K562 (cell line): ENCODE results near the gene SCARB2. TPM values are rescaled to one million over a fixed set of nuclear protein-coding genes. Genes with fewer than 3 reads are reported as not detected.

Source experiments
- ATAC-seq: fragments of 200-7000 bp; cut with Tn5 transposase; 3 replicates; pipeline ENCODE4 v1.9.1; 2020; ENCODE audit warnings: moderate library complexity
- BruUV-seq: library from RNA; stranded (reverse); fragments of 400-500 nt; replicated peaks from 2 replicates; lab custom pipeline; 2021; lab: Mats Ljungman, UMichigan
- CTCF ChIA-PET: fragments of 300-600 bp; formaldehyde crosslinking; extraction: SDS; loops from one replicate; lab custom pipeline; 2021; ENCODE audit warnings: low intra/inter-chr PET ratio; lab: Yijun Ruan, JAX
- POLR2A ChIA-PET: fragments of 300-600, 350-650 bp; sonication (Branson Sonifier 250); formaldehyde crosslinking; extraction: SDS; loops from one replicate; lab custom pipeline; 2021; ENCODE audit warnings: antibody characterized with exemption, inconsistent platforms; lab: Yijun Ruan, JAX
- DNase-seq, 4 experiments: peaks; one replicate each; pipeline versions ENCODE4 v3.0.0 to v3.0.0-alpha.2; 2011 to 2018; ENCODE audit warnings: low spot score in 3 of 4, mixed read lengths in 3 of 4; ENCODE audit errors: extremely low read depth in 1 of 4
- FAIRE-seq: peaks from 2 replicates; lab custom pipeline; 2011; peaks lifted over from hg19 to GRCh38; lab: Jason Lieb, UNC
- H2AFZ ChIP-seq: 2 replicates; pipeline ENCODE4 v1.6.0; 2011; ENCODE audit warnings: low read depth, low read length, control low read depth, inconsistent platforms
- H3K27ac ChIP-seq: fragments of 200-600 bp; 3 replicates; pipeline ENCODE4 v1.8.0; 2011; ENCODE audit warnings: low read depth, mild to moderate bottlenecking, control low read depth, inconsistent platforms, low read length, moderate library complexity, mixed read lengths; ENCODE audit errors: extremely low read depth
- H3K27me3 ChIP-seq, 2 experiments: fragments of 300-600 bp in 1 of 2; 2 replicates in 1 of 2; 3 replicates in 1 of 2; pipeline versions ENCODE4 v1.6.0 to v1.8.0; 2011; ENCODE audit warnings: inconsistent platforms in 2 of 2, low read length in 2 of 2, mild to moderate bottlenecking in 1 of 2, mixed read lengths in 1 of 2, moderate library complexity in 1 of 2; ENCODE audit not compliant: control insufficient read depth in 2 of 2, insufficient read depth in 2 of 2
- H3K36me3 ChIP-seq: fragments of 300-600 bp; 3 replicates; pipeline ENCODE4 v1.8.0; 2011; ENCODE audit warnings: mild to moderate bottlenecking, low read length, inconsistent platforms; ENCODE audit not compliant: control insufficient read depth, insufficient read depth
- H3K4me1 ChIP-seq, 2 experiments: fragments of 200-600 bp in 1 of 2; replicated peaks in 1 of 2; 2 replicates in 1 of 2; 3 replicates in 1 of 2; pipeline versions ENCODE4 v1.5.1 to v1.8.0; 2011; ENCODE audit warnings: inconsistent platforms in 2 of 2, low read length in 2 of 2, mild to moderate bottlenecking in 1 of 2, mixed read lengths in 1 of 2, moderate library complexity in 1 of 2; ENCODE audit not compliant: control insufficient read depth in 2 of 2, insufficient read depth in 2 of 2
- H3K4me2 ChIP-seq: 2 replicates; pipeline ENCODE4 v1.6.1; 2011; ENCODE audit warnings: low read length, control low read depth, inconsistent platforms, mixed read lengths; ENCODE audit not compliant: insufficient read depth
- H3K4me3 ChIP-seq: fragments of 200-600 bp; sonication (generic), shearing (Covaris generic); 2 replicates; pipeline ENCODE4 v1.5.1; 2016; ENCODE audit warnings: control low read depth, inconsistent platforms
- H3K79me2 ChIP-seq: fragments of 200-600 bp; 3 replicates; pipeline ENCODE4 v1.8.0; 2011; ENCODE audit warnings: low read length, inconsistent platforms; ENCODE audit not compliant: control insufficient read depth, insufficient read depth
- H3K9ac ChIP-seq, 2 experiments: 2 replicates each; pipeline versions ENCODE4 v1.6.0 to v1.6.1; 2011; ENCODE audit warnings: low read depth in 2 of 2, low read length in 2 of 2, control low read depth in 1 of 2, inconsistent platforms in 1 of 2, mild to moderate bottlenecking in 1 of 2, mixed read lengths in 1 of 2; ENCODE audit not compliant: insufficient read depth in 1 of 2
- H3K9me1 ChIP-seq: one replicate; pipeline ENCODE4 v1.6.0; 2011; ENCODE audit warnings: inconsistent platforms, mild to moderate bottlenecking, low read length, moderate library complexity; ENCODE audit not compliant: control insufficient read depth, insufficient read depth
- H3K9me3 ChIP-seq: replicated peaks from 2 replicates; pipeline ENCODE4 v1.5.1; 2011; ENCODE audit warnings: low read depth, low read length, inconsistent platforms; ENCODE audit not compliant: control insufficient read depth, insufficient read depth
- H4K20me1 ChIP-seq: replicated peaks from 2 replicates; pipeline ENCODE4 v1.6.1; 2011; ENCODE audit warnings: low read length, inconsistent platforms, mixed read lengths; ENCODE audit not compliant: control insufficient read depth, insufficient read depth
- C11orf30 ChIP-seq: fragments of 450-650 bp; IDR thresholded peaks from 2 replicates; pipeline ENCODE4 v1.6.1; 2016; ENCODE audit warnings: low read depth, mild to moderate bottlenecking
- CBFB ChIP-seq: sonication (generic); formaldehyde crosslinking; IDR thresholded peaks from 2 replicates; pipeline ENCODE4 v1.4.0; 2020; ENCODE audit warnings: mild to moderate bottlenecking, missing genetic modification reagents
- FOXK2 ChIP-seq, 2 experiments: fragments of 450-650 bp; IDR thresholded peaks in 1 of 2; conservative IDR thresholded peaks in 1 of 2; 2 replicates each; pipeline ENCODE4 v1.6.1; 2016; ENCODE audit warnings: low read depth in 2 of 2, mild to moderate bottlenecking in 1 of 2
- MAFG ChIP-seq: fragments of 450-650 bp; conservative IDR thresholded peaks from 2 replicates; pipeline ENCODE4 v1.6.1; 2016; ENCODE audit warnings: missing genetic modification characterization, missing compliant biosample characterization
- MBD1 ChIP-seq: fragments of 250-450 bp; sonication (Bioruptor Pico); IDR thresholded peaks from 2 replicates; pipeline ENCODE4 v1.8.0; 2022; ENCODE audit warnings: inconsistent platforms
- RUNX1 ChIP-seq: sonication (generic); IDR thresholded peaks from 2 replicates; pipeline ENCODE4 v1.6.1; 2016; ENCODE audit warnings: antibody characterized with exemption, low read depth
- SRSF1 ChIP-seq: fragments of 200-400 bp; formaldehyde crosslinking; IDR thresholded peaks from 2 replicates; pipeline ENCODE4 v1.6.1; 2017; ENCODE audit warnings: mild to moderate bottlenecking, low read depth, low read length, moderate library complexity
- TEAD4 ChIP-seq, 2 experiments: sonication (generic) in 1 of 2; formaldehyde crosslinking in 1 of 2; IDR thresholded peaks; 2 replicates each; pipeline versions ENCODE4 v1.6.1 to v1.8.0; 2012 to 2022; ENCODE audit warnings: borderline replicate concordance in 1 of 2, inconsistent platforms in 1 of 2, low read length in 1 of 2, mild to moderate bottlenecking in 1 of 2, missing genetic modification reagents in 1 of 2
- TRIM24 ChIP-seq, 2 experiments: fragments of 450-650 bp; IDR thresholded peaks; 2 replicates each; pipeline ENCODE4 v1.6.1; 2016
- ZNF316 ChIP-seq: fragments of 450-650 bp; IDR thresholded peaks from 2 replicates; pipeline ENCODE4 v1.6.1; 2016
- ZNF398 ChIP-seq: fragments of 250-450 bp; sonication (Bioruptor Pico); IDR thresholded peaks from 2 replicates; pipeline ENCODE4 v1.8.0; 2021; ENCODE audit warnings: moderate library complexity, mild to moderate bottlenecking, inconsistent platforms
- ZNF551 ChIP-seq: fragments of 250-450 bp; sonication (Bioruptor Pico); IDR thresholded peaks from 2 replicates; pipeline ENCODE4 v1.5.0; 2021; ENCODE audit warnings: mild to moderate bottlenecking, moderate library complexity
- ZNF785 ChIP-seq: fragments of 250-450 bp; sonication (Bioruptor Pico); IDR thresholded peaks from 2 replicates; pipeline ENCODE4 v1.4.0; 2020; ENCODE audit warnings: mild to moderate bottlenecking
- ZNF79 ChIP-seq: fragments of 250-450 bp; sonication (Bioruptor Pico); IDR thresholded peaks from 2 replicates; pipeline ENCODE4 v1.4.0; 2020; ENCODE audit warnings: low read depth, mild to moderate bottlenecking, moderate library complexity
- WGBS: fragments of 100-300 bp; shearing (Covaris generic); methylation state at CpG from one replicate; pipeline ENCODE4 v1.1.6; 2016; ENCODE audit warnings: low coverage, mixed read lengths; ENCODE audit not compliant: insufficient coverage; ENCODE audit errors: missing lambda C conversion rate; 5-methylcytosine and 5-hydroxymethylcytosine counted together
- in situ Hi-C: fragments of 300-500 bp; cut with MboI; formaldehyde crosslinking; loops from 4 replicates; pipeline ENCODE4 v1.15.0; 2018; ENCODE audit warnings: inconsistent platforms, mixed read lengths
- intact Hi-C: fragments of 100-400 bp; cut with micrococcal nuclease; formaldehyde crosslinking; loops from 2 replicates; pipeline ENCODE4 v1.14.2; 2022
- polyA plus RNA-seq, 8 experiments: library from polyadenylated mRNA; depleted of rRNA in 4 of 8; stranded (reverse) in 5 of 8; unstranded in 3 of 8; fragments of >200 nt; fragmentation: Nextera tagmentation in 2 of 8; fragmentation: Illumina TruSeq in 1 of 8; extraction: Ambion mirVana in 2 of 8; extraction: Trizol in 1 of 8; gene quantifications; 2 replicates each; pipeline versions ENCODE4 v1.2.1 to v1.2.3, GENCODE V29; 2011 to 2014; ENCODE audit warnings: inconsistent platforms in 1 of 8, missing spikeins in 1 of 8
- total RNA-seq, 7 experiments: library from RNA; depleted of rRNA in 6 of 7; stranded (reverse); fragments of >200 nt in 6 of 7; fragmentation: Illumina TruSeq in 2 of 7; extraction: Trizol in 2 of 7; gene quantifications; 2 replicates each; pipeline versions ENCODE4 v1.2.1 to v1.2.3, GENCODE V29; 2011 to 2021; ENCODE audit warnings: low replicate concordance in 1 of 7

SCARB2 gene
- total and polyA plus RNA-seq, 9 of the 15 experiments (the other 6 are each of a cell fraction or from before 2014, with no cell fraction given): 6.1 to 25.8 (median 17.8) TPM

- Histone ChIP-seq H4K20me1 (no peaks in the 10 kb centered on the region), H3K4me1 (peaks cover 0 to 3% of the 10 kb centered on the region in 2 experiments; a peak in 1 of 5 replicates), H3K9me3 (peaks cover 11% of the 10 kb centered on the region), H3K9ac (peak overlapping the region in 1 of 2 experiments; percentile 81; a peak in 2 of 4 replicates), H2AFZ (no peak overlapping the region; the same call in 1 of the 2 replicates), H3K9me1 (no peaks in the 10 kb centered on the region), H3K36me3 (peaks cover 24% of the 10 kb centered on the region), H3K79me2 (peaks cover 30% of the 10 kb centered on the region), H3K27ac (no peak overlapping the region; the same call in 2 of the 3 replicates), H3K4me2 (peak overlapping the region; percentile 92), H3K4me3 (peak overlapping the region; percentile 61), H3K27me3 (no peaks in the 10 kb centered on the region)
- no peak for TF ChIP-seq TEAD4 (IDR thresholded peaks at IDR 0.05; ENCODE audit: low read length)
- TF ChIP-seq TEAD4 (CRISPR knock-in tag; IDR thresholded peaks at IDR 0.05; ENCODE audit: borderline replicate concordance): no peak
- peak; percentile 68 for TF ChIP-seq C11orf30
- TF ChIP-seq CBFB (CRISPR knock-in tag): no peak
- no peak for TF ChIP-seq RUNX1
- no peak for TF ChIP-seq TRIM24 (IDR thresholded peaks at IDR 0.05)
- TF ChIP-seq ZNF316: peak; percentile 82
- TF ChIP-seq ZNF79 (CRISPR knock-in tag): no peak
- TF ChIP-seq ZNF551 (CRISPR knock-in tag): no peak
- TF ChIP-seq MAFG (tag): peak; percentile 33; the same call in 1 of the 2 replicates
- TF ChIP-seq MBD1: no peak
- TF ChIP-seq ZNF785 (CRISPR knock-in tag): no peak
- TF ChIP-seq ZNF398: no peak
- no peak for TF ChIP-seq SRSF1
- TF ChIP-seq FOXK2 (conservative IDR thresholded peaks at IDR 0.05 in 1 of 2, IDR thresholded peaks at IDR 0.05 in 1 of 2; ENCODE audit: low read depth in 2 of 2): no peak
- intact Hi-C loops (loop anchor here (2.0 kb wide), 1 partner anchor 18 kb away; no protein-coding TSS in a partner anchor), in situ Hi-C loops (no loop called here)
- ChIA-PET CTCF (no interaction called here), POLR2A (interaction anchor here (0.7 kb wide), 1 partner anchor 19 kb away, joined by 3 read pairs; the partner anchor contains the start of gene SCARB2)
- no TSS peak for BruUV-seq
- 9% methylated on average over 1 of the region's 1 CpG for WGBS
- ATAC-seq (no peak), FAIRE-seq (no peak), DNase-seq (no peak)
Measured at GRCh38 chr4:76232681-76233080, 19.1 kb upstream of the SCARB2 start.
